Activated T-cell treated with anti-CD3 and anti-CD28 coated beads, Interleukin-2, amount 50 U/mL, for 1 hour (primary cell): ENCODE data around the gene OSBPL10.

Experiments
- DNase-seq: peaks from one replicate; pipeline ENCODE4 v3.0.0-alpha.2; 2020

OSBPL10 gene

DNA sequence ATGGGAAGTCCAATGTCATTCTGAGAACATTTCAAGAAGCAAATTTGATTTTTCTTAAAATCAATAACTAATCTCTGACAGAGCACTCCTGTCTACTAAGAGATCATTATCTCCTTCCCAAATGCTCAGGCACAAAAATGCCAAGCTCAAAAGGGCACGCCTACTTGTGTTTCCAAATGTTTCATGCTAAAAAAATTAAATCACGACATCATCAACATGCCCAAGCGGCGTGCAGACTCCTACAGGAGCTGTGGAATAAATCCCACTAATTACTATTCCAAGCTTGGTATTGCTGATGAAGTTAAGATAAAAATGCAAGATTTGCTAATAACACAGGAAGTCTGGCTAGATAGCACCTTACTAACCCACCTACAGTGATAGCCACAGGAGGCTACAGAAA is 140.8 kb downstream of the OSBPL10 start:
- no peak for DNase-seq

DNA sequence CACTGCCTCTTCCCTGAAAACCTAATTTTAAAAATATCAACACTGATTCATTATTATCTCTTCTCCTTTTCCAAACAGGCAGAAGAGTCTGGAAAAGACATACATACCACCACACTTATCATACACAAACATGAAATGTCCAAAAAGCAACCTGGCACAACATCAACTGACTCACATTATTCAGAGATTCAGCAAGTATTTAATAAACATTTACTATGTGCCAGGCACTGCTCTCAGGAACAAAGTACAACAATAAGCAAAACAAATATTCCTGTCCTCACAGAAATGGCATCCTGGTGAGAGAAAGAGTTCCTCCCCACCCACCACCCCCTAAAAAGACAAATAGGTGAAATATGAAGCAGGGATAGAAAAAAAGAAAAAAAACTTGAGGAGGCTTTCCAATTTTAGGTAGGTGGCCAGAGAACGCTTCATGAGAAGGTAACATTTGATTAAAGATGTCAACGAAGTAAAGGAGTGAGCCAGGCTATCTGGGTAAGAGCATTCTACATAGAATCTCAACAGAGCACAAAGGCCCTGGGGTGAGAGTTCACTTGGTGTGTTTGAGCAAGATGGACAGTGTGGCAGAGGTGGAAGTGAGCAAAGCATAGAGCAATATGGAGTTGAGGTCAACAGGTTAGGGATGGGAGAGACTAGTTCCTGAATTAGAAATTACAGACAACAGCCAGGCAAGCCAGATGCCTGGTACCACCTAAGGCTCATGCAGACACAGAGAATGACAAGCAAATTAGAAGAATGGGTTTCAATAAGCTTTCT is 141.7 kb downstream of the OSBPL10 start:
- DNase-seq: no peak

DNA sequence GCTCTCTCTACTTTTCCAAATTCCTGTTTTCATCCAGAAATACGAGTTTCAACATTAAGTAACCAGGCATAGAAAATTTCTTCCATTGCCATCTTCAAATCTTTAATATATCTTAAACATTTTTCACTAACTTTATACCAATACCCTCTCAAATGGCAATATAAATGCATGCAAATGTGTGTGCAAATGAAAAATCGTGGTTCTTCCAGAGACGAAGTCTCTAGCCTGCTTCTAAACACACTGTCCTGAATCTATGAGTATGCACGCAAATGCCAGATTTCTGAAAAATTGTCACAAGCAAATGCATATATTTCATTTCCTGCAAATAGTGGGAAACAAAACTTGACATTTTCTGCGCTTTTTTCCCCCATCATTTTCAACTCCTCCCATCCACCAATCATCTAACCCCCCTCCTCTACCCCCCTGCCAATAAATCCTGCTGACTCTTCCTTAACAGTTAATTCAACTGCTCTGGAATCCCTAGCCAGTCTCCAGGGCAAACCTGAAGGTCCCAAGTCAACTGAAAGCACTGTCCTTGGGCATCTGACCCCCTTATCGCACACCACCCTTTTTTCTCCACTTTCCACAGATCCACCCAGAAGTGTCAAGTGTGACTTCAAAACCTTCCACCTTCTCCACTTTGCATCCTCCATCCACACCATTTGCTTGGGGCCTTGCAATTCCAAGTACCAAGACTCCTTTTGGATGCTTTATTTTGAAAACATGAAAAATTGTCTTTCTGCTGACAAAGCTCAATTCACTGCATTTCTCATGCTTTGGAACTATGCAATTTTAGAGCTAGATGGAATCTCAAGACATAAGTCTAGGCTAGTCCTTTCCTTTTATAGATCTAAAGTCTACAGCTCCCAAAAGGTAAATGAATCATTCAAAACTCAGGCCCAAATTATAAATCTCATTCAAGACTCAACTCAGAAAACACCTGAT is 144.7 kb downstream of the OSBPL10 start:
- no peak for DNase-seq

DNA sequence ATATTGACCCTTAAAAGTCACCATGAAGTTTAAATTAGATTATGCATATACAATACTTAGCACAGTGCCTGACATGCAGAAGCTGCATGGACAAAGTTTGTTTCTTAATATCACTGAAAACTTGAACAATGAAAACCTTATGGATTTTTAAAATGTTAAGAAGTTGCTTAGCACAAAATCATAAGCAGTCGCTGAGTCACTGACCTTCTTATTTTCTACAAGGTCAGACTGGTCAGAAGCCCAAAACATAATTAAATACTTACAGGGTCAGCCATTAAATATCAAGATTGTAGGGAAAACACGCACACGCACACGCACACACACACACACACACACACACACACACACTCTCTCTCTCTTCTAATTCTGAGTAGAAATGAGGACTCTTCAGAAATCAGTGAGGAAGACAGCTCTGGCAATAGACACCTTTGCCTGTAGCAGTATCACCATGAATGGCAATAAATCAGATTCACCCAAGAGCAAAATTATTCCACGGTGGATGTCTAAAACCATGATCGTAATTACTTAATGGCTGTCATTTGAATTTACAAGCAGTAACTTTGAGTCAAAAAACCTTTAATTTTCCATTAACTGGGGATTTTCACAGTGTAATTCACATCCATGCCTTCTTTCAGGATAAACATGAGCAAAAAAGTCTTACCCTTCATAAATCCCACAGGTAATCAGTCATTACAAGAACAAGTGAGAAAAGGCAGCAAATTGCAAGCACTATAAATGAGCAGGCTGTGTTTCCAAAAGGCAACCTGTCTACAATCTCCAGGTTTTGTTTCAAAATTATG is 147.5 kb downstream of the OSBPL10 start:
- DNase-seq: no peak

DNA sequence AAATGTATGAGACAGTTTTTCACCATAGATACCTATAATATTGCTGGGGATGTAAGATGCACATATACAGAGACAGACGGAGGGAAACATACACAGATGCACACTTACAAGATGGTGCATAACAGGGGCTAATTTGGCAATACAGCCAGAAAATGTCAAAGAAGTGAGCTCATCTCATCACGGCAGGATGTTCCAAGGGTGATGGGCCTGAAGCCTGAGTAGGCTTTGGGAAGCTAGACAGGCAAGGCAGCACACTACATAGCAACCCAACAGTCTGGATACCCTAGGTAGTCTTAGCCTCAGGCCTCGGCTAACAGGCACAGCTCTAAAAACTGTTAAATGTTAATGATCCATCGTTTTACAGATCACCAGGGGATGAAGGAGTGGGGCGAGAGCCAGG is 148.5 kb downstream of the OSBPL10 start:
- no peak for DNase-seq

DNA sequence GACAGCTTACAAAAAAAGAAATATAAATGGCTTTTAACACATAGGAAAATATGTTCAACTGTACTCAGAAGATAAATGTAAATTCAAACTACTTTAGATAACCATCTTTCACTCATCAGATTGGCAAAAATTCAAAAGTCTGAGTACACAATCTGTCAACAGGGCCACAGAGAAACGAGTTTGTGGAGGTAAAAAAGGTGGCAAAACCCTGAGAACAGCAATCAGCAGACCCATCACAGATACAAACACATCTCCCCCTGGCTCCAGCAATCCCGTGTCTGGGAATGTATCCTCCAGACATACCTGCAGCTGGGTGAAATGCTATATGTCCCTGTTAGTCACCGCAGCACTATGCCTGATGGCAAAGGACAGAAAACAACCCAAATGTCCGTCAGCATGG is 149.5 kb downstream of the OSBPL10 start:
- no peak for DNase-seq

DNA sequence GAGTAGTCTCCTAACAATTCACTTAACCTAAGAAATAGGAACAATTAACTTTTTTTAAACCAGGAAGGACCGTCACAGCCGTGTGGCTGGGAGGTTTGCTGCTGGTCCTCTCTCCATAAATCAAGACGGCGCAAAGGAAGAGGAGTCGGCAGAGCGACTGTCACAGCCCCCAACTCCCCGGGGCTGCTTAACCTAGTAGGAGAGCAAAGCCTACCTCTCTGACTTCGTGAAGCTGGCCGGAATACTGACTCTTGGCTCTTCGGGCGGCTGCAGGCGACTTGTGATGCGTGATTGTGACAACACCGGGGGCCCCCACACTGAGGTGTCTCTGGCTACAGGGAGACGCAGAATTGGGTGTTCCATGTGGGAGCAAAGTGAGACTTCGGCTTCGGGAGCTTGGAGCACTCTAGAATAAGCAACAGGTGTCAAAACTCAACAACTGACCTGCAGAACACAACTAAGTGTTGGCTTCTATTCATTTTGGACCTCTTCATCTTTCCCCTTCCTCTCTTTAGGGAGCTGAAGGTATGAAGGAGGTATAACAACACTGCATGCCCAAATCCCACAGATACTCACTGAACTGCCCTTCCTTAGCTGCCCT is 151.1 kb downstream of the OSBPL10 start:
- no peak for DNase-seq

DNA sequence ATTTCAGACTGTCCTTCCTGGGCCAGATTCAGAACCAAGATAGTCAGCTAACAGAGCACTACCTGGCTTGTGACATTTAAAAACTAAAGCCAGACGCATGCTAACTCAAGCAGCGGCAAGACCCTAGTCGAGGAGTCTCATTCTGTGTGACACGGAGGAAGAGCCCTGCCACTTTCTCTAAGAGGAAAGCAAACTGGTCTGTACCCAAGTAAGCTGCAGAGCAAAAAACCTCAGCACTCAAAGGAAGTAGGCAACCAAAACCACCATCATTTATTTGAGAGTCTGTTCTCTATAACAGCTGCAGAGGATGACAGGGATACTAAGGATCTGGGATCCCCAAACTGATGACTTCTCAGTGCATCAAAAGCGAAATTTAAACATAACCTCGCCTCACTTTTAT is 152.1 kb downstream of the OSBPL10 start:
- DNase-seq: no peak

DNA sequence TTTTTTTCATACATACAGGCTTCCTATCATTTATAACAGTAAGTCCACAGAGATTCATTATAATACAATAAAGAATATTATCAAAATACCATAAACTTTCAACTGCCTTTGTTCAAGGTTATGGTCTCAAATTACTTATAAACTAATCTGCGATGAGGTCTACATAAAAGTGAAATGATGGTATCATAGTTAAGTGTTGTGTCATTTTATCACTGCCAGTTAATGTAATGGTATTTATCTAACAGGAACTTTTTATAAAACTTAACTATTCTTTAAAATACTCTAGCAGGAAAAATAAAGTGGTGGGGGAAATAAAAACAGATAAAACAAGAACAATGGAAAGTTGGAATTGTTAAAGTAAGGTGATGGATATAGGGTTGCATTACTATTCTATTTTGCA is 153.1 kb downstream of the OSBPL10 start:
- no peak for DNase-seq

DNA sequence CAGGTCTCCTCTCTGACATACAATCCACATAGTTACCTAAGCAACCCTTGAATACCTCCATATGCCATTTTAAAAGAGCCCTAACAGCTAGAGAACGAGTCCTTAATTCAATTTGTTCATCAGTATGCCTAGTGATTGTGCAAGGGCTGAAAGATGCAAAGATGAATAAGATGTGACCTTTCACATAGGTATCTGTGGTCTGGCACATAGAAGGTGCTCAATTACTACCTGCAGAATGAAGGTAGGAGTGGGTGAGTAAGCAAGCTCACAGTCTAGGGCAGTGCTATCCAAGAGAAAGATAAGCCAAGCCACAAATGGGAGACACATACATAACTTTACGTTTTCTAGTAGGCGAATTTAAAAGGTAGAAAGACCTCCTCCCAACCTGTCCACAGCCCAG is 157.9 kb downstream of the OSBPL10 start:
- DNase-seq: no peak

DNA sequence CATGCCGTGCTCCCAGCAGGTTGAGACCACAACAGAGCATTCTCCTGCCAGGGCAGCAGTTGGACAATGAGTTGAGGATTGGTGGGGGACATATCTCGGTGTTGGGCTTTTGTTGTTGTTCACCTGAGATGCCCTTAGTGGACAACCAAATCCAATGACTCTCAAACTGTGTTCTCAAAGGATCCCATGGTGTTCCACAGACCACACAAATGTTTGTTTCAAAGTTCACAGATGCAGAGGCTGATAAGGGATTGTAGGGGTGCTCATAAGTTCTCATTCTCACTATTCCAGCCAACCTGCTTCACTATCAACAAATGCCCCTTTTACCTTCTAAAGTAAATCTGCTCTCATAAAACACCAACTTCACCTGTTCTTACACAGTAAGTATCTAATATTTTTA is 159.9 kb downstream of the OSBPL10 start:
- DNase-seq: no peak

DNA sequence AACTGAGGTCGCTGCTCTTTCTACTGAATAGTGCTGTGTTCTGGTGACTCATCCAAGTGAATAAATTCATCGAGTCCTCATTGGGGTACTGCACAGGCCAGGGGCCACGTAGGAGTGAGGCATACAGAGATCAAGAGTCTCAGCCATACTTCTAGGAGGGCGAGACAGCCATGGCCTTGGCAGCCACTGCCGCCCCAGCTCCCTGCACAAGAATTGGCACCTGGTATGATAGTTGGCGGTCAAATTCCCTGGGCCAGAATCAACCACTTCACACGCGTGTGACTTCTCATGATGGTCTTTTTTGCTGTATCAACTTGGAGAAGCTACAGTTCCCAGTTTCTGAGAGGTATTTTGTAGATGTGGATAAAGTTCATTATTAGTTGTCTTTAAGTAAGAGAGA is 161.6 kb downstream of the OSBPL10 start:
- DNase-seq: no peak

DNA sequence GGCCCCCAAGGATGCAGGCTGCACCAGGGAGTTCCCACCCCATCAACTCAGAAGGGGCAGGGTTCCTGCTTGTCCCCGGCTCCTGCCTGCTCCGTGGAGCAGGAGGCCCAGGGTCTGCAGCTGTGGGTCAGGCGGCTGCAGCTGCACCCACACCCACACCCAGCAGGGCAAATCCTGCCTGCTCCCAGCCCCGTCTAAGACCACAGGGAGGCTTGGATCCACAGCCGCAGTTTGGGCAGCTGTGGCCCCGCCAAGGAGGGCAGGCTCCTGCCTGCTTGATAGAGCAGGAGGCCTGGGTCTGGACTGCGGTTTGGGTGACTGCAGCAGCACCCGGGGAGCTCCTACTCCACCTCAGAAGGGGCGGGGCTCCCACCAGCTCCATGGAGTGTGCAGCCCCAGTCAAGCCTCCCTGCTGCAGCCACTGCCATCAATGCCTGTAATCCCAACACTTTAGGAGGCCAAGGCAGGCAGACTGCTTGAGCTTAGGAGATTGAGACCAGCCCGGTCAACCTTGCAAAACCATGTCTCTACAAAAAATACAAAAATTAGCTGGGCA is 163.6 kb downstream of the OSBPL10 start:
- DNase-seq: no peak

DNA sequence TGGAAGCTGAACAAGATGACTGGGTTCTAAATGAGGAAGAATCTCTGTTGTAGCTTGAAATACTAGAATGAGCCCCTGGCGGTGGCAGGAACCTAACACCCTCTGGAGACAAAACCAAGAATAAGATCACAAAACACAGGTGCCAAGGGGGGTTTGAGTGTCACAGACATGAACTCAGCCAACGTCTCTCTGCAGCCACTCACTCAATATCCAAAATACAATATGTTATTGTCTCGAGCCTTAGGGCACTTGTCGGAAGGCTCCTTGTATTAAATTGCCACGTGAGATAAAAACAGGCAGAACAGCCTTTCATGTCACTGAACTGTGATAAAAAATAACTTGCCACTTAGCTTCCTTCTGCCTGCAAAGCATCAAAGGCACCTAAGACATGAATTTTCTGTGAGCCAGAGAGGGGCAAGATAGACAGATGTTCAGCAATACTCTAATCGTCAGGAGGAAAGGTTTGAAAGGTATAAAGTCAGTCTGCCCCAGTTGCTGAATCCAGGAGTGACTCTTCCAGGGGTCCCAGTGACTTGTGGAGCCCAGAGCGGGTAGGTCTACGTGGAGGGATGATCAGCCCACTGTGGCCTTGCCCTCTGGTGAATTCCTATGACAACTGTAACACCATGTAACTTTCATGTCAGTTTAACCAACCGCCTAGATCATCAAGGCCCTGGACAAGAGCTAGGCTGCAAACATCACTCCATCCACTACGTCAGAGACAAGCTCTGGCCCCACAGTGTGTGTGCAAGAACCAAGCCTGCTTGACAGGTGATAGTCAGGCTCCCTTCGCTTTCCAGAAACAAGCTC is 165.2 kb downstream of the OSBPL10 start:
- no peak for DNase-seq

DNA sequence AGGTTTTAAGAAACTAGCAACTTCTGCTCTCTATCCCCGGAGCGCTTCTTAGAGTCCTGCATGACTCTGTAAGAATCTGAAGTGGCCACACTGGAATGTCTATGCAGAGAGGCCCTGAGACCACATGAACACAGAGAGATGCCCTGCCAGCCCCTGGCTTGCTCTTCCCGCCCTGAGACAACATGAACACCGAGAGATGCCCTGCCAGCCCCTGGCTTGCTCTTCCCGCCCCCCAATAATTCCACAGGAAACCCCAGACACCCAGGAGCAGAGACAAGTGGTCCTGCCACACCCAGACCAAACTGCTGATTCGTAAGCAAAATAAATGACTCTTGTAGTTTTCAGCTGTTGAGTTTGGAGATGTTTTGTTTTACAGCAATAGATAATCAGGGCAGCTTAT is 166.1 kb downstream of the OSBPL10 start:
- no peak for DNase-seq

DNA sequence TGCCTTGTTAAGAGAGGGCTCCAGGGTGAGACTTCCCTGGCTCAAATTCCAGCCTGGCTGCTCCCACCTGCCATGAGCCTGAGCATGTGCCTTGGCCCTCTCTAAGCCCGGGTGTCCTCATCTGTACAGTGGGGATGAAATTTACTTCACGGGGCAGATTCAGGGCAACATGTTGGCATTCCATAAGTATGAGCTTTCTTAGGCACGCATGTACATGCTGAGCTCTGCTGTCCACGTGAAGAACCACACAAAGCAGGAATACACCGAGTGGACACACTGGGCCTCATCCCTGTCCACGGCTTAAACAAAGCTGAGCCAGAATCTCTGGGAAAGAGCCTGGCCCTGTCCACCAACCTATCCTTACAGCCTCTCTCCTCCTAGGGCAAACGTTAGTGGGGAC is 167.4 kb downstream of the OSBPL10 start:
- no peak for DNase-seq

DNA sequence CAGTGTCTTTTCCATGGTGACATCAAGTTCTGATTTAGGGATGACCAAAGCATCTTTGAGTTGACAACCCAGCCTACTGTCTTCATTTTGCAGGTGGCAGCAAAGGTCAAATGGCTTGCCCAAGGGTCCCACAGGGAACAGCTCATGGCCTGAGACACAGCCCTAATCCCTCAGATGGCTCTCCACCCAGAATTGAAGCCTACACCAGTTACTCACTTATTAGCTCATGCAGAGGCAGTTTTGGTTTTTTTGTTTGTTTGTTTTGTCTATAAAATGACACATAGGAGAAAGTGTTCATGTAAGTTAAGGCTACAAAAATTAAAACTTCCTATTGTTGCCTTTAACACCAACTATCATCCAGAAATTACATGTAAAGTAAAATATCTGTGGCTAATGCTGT is 167.9 kb downstream of the OSBPL10 start:
- DNase-seq: no peak

DNA sequence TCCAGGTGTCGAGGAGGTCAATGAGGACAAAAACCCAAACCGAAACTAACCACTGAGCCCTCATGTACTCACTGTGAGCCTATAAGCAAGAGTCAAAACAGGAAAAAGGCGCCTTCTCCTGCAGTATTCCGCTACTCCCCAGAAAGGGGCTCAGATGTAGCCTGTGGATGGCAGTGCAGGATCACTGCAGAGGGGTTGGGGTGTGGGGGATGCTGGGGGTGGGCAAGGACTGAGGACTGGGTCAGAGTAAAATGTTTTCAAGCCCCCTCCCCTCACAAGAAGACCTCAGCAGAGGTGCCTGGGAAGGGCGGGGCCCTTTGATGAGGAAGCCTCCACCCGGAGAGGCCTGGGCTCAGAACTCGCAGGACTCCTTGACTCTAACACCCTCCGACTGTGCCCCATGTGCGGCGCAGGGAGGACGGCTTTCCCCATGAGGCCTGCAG is 170.1 kb downstream of the OSBPL10 start:
- DNase-seq: no peak

DNA sequence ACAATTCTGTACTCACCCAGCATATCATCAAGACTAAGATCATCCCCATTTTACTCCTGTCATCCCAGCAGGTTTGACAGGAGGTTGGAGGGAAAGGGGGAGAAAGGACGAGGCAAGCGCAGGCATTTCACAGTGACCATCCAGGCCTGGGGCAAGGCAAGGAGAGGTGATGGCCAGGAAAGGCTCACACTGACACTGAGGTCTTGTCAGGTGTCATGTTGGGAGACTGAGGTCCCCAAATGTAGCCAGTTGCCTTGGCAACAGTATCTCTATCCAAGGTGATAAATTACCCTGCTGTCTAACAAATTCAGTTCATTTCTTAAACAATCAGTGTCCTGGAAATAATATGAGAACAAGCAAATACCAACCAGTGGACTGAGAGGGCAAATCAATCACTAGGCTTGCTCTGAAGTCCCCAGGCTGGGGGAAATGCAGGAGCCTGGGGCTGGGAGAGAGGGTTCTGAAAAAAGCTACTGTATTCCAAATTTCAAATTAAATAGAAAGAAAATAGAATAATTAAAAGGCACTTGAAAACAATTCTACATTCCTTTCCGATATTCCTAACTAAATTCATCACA is 172.8 kb downstream of the OSBPL10 start:
- no peak for DNase-seq

DNA sequence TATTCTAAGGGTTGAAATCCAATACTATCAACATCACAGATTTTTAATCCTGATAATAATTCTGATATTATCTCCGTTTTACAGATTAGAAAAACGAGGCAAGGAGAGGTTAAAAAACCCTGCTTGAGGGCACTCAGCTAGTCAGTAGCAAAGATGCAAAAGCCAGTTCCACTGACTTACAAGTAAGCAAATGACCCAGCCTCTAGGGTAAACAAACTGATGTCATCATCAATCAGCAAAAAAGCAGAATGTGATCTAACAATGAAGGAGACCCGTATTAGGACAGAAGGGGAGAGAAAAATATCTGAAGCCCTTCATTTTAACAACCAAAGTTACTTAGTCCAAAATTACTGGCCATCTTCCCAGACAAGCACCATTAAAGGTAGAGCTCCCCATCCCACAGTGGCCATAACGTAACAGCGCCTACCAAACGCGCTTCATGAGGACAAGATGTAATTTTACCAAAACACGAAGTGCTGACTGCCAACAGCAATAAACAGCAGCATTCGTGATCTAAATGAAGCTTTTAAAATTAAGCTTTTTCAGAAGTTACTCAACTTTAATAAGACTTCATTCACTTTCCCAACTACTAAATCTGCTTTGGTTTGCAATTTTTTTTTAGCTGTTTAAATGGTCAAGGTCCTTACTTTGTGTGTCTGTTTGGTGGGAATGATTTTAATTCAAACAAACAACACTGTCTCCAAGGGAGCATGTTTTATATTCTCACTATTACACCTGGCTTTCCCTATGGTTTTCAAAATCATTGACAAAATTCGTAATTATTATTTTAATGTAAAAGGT is 176.6 kb downstream of the OSBPL10 start:
- no peak for DNase-seq
